Spleen (tissue), 7 donors: ENCODE results near the gene TES.

ENCODE experiments used
- CTCF ChIP-seq, 11 experiments: fragments of 200-600 bp in 7 of 11; fragments of 450-650 bp in 4 of 11; sonication (generic) in 4 of 11; IDR thresholded peaks in 8 of 11; conservative IDR thresholded peaks in 3 of 11; 1 replicate in 7 of 11; 2 replicates in 4 of 11; pipeline versions ENCODE4 v1.4.0 to v1.8.0; 2016 to 2021; ENCODE audit warnings: antibody characterized with exemption in 11 of 11, inconsistent platforms in 4 of 11, mild to moderate bottlenecking in 1 of 11
- POLR2A ChIP-seq, 3 donors: fragments of 450-650 bp; IDR thresholded peaks; one replicate each; pipeline ENCODE4 v1.5.1; 2017; ENCODE audit warnings: antibody characterized with exemption in 3 of 3, mild to moderate bottlenecking in 1 of 3
- donor health status: DM: no; HTN: no; CAD: no; lungs with moderate emphysema.
- donor health status: DM: no; HTN: no; CAD: no.
- donor health status: DM: no; HTN: no; CAD: no.

GRCh38 chr7:116259871-116260440 lies 49.6 kb downstream of the TES start:
- TF ChIP-seq CTCF (IDR thresholded peaks at IDR 0.05 in 8 of 11, conservative IDR thresholded peaks at IDR 0.05 in 3 of 11) (no peak), POLR2A (IDR thresholded peaks at IDR 0.05) (no peak)
